Middle frontal gyrus (tissue), 1 donor: ENCODE data around the gene NAA60.
"Not testable (repeated sequence)": the region's sequence is repeated elsewhere in the genome, so short reads cannot be mapped to it uniquely, and the experiment has no call there.

Experiments used
- DNase-seq: peaks from one replicate; pipeline ENCODE4 v3.0.0-alpha.2; 2015; ENCODE audit warnings: low spot score; ENCODE audit errors: extremely low spot score

The NAA60 gene

DNA sequence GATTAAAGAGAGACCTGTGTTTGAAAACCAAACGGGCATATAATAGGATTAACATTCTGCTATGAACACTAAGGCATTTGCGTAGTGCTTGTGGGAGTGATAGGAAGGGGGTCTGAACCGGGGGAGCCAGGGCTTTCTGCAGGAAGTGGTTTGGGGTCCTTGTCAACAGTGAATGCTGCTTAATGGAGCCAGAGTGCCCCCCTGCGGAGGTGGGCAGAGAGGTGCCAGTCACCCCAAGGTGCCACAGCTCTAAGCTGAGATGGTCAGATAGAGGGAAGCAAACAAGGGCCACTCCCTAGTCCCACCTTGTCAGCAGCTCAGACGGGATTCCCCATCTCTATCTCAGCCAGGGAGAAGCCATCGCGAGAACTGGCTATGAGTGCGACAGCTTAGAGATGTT lies 17.7 kb downstream of the NAA60 start:
- no peak for DNase-seq

DNA sequence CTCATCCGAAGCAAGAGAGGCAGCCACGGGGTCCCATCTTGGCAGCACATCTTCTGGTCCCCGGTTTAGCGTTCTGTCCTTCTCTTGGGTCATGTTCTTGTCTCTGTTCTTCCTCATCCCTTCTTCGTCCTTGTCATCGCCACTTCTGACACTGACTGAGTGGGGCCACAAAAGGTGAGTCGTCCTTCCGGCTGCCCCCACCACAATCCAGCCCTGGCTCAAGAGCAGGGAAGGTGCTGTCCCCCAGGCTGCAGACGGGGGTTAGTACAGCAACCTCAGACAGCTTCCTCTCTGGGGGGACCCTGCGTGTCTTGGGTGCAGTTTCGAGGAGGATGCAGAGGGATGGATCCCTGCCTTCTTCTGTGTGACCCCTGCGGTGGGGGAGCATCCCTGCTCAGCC lies 21.8 kb downstream of the NAA60 start:
- DNase-seq, result no peak

DNA sequence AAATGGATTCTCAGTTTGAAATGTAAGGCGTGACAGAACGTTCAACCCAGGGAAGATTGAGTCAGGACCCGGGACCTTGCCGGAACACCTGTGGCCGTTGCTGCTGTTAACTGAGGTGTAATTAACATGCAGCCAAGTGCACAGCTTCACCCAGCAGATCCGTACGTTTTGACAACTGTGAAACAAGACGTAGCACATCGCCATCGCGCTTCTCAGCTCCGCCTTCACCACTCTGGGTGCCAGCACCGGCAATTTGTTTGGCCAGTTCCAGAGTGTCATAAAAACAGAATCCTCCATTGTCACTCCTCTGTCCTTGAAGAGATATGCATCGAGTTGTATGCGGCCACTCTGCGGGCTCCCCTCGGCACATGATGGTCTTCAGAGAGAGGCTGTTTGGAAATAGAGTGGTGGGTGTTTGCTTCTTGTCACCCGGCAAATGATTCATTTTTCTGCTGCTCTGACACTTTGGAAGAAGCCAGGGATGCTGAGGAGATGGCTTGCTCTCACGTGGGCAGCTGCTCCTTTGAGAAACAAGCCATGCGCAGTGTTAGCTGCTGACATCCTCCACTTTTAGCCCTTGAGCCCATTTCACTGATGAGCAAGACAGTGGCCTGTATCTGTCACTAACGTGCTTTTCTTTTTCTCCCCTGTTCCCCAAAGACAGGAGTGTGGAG lies 22.6 kb downstream of the NAA60 start:
- no peak for DNase-seq

DNA sequence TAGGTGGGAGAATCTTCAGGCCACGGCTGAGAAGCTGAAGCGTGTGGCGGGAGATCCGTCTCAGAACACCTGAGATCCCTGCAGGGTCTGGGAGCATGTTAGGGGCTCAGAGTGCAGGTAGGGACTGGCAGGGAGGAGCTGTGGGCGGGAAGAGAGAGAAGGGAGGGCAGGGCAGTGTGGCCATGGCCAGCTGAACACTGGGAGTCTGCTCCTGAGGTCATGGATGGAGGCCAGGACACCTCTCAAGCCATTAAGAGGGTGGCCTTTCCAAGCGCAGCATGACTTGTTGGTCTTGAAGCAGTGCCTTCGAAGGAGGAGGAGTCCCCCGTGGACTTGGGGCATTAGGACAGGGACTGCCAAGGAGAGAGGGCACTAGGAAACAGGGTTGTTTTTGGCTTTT lies 23.7 kb downstream of the NAA60 start:
- no peak for DNase-seq

DNA sequence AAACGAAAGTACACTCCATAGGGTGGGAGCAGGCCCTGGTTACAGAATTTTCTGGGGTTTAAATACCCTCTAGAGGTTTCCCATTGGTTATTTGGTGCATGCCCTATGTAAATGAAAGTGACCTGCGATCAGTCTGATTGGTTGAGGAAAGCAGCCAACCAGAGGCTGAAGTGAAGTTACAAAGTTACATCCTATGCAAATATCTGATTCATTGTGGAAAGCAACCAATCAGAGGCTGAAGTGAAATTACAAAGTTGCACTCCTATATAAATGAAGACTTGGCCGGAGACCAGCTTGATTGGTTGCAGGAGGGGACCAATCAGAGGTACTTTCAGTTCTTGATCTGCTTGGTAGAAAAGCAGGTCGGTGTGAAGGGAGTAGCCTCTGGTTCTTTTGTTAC lies 24.4 kb downstream of the NAA60 start:
- DNase-seq, result no peak

DNA sequence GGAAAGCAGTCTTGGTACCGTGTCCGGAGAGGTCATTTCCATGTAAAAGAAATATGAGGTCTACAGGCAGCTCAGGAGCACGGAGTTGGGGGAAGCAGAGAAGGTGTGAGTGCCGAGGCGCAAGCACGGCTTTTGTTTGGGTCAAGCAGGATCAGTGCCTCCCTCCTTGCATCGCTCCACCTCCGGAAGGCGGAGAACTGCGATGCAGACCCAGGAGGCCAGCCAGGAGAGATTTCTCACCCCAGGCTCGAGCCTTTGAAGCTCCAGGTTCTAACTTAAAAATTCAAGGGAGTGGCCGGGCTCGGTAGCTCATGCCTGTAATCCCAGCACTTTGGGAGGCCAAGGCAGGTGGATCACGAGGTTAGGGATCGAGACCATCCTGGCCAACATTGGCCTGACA lies 25.0 kb downstream of the NAA60 start:
- DNase-seq, result no peak

DNA sequence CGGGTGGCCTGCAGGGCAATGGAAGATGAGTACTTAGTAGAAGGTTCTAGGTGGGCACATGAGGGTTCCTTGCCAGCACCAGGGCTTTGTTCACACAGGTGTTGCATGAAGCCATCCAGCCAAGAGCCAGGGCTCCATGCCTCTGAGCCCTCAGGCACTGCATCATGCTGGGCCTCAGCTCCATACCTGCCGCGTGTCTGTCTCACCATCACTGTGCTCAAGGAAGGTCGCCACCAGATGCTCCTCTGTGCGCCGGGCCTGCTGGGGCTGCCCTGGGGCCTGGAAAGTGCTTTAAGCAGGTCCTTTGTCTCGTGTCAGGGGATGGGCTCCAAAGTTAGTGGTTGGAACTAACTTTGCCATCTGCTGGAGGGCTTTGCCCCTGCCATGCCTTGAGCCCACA lies 26.3 kb downstream of the NAA60 start:
- DNase-seq, result no peak

DNA sequence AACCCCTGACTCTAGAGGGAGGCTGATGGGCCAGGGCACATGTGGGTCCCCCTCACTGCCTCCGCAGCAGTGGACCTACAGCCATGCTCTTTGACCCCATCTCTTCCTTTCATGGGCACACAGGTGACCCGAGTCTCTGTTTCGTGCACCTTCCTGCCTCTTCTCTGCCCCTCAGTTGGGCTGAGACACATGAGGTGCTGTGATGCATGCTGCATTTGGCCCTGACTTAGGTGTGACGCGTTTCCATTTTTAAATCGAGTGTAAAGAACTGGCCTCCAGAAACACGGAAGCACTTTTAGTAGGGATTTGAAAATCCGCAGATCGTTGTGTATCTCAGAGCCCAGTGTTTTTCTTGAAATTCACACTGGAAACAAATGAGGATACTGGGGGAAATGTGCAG lies 27.2 kb downstream of the NAA60 start:
- no peak for DNase-seq

DNA sequence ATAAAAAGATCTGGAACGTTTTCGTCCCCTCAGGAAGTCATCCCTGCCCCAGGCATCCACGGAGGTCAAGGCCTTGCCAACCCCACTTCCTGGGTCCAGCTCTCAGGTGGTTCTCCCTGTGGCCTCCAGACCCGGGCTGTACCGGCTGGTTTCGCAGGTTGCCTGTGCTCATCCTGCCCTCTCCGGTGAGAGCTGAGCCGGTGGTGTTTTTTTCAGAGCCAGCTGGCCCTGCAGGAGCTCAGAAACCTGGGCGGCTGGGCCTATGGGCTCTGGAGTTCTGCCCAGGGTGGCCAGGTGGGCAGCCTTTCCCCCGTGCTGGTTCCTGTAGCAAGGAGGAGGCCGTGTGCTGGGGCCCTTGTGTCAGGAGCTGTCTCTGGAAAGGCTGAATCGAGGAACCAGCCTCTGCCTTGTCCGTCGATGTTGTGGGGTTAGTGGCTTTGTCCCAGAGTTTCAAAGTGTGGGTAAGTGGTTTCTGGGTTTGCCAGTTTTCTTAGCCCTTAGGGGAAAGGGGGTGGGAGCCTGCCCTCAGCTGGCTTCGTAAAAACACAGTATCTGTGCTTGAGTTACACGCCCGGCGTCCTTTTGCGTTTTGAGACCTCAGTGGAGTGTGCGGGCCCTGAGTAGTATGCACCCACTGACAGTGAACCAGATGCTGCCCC lies 28.2 kb downstream of the NAA60 start:
- no peak for DNase-seq

DNA sequence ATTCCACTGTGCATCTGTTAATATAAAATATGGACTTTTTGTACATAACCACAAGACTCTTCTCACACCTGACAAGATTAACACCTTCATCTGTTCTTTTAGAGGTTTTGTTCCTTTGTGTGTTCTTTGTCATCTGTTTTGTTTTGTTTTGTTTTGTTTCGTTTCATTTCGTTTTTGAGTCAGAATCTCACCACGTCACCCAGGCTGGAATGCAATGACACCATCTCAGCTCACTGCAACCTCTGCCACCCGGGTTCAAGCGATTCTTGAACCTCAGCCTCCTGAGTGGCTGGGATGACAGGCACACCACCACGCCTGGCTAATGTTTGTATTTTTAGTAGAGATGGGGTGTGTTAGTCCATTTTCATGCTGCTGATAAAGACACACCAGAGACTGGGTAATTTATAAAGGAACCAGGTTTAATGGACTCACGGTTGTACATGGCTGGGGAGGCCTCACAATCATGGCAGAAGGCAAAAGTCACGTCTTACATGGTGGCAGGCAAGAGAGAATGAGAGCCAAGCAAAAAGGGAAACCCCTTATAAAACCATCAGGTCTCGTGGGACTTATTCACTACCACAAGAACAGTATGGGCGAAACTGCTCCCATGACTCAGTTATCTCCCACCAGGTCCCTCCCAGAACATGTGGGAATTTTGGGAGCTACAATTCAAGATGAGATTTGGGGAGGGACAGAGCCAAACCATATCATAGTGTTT lies 29.6 kb downstream of the NAA60 start:
- DNase-seq, result no peak

DNA sequence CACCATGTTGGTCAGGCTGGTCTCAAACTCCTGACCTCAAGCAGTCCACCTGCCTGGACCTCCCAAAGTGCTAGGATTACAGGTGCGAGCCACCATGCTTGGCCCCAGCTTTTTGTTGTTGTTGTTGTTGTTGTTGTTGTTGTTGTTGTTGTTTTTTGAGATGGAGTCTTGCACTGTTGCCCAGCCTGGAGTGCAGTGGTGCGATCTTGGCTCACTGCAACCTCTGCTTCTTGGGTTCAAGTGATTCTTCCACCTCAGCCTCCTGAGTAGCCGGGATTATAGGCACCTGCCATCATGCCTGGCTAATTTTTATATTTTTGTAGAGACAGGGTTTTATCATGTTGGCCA lies 30.1 kb downstream of the NAA60 start:
- not testable (repeated sequence) for DNase-seq

DNA sequence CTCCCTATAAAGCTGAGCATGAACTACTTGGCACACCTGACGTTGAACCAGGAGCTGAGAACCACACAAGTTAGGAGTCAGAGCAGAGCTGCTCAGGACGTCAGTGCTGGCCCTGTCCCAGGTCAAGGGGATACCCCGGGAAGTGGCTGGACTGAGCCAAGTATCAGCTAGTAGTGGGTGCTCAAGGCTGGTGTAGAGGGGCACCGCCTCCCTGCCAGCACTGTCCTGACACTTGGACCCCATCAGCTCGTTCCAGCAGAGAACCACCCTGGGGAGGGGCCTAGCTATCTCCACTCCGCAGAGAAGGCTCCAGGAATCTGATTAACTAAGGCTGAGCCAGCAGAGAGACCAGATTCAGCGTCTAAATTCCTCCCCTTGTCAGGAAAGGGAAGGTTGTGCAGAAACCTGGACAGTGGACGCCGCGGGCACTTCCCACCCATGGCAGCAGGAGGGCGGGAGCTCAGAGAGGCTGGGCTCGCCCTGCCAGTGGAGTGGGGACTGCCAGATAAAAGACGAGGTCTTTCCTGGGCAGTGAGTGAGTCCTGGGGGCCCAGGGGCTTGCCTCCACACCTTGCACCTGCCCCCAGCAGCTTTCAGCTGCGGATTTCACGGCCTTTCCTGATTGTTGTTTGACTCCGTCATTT lies 30.8 kb downstream of the NAA60 start:
- no peak for DNase-seq

DNA sequence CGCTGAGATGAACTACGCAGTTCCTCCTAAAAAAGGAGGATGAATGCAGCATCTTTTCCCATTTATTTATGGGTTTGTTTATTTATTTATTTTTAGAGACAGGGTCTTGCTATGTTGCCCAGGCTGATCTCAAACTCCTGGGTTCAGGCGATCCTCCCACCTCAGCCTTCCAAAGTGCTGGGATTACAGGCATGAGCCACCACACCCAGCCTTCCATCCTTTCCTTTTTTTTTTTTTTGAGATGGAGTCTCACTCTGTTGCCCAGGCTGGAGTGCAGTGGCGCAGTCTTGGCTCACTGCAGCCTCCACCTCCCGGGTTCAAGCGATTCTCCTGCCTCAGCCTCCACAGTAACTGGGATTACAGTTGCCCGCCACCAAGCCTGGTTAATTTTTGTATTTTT lies 31.4 kb downstream of the NAA60 start:
- not testable (repeated sequence) for DNase-seq

DNA sequence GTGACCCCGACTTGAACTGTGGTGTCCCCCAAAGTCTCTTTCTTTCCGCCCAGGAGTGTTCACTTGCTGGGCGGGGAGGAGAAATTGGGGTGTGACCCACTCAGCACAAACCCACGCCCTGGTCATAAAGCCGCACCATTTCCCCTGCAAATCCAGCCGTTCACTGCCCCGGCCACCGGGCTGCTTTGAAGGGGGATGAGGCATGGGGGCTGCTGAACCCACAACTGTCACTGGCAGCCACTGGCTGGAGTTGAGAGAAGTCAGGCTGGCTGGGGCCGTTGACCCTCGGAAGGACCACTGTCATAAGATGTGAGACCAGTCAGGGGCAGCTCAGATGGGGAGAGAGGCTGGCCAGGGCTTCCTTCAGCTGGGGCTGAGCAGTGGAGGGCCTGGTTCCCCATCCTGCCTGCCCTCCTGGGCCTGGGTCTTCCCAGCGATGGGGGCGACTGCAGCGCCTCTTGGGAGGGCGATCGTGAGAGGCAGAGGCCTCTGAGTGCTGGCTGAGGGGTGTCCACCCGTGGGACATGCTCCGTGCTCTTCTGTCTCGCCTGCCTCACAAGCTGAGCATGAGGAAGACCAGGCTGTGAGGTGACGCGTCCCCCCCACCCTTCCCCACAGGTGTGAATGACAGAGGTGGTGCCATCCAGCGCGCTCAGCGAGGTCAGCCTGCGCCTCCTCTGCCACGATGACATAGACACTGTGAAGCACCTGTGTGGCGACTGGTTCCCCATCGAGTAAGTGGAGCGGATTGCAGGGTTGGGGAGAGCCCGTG lies 32.3 kb downstream of the NAA60 start:
- DNase-seq, result no peak

DNA sequence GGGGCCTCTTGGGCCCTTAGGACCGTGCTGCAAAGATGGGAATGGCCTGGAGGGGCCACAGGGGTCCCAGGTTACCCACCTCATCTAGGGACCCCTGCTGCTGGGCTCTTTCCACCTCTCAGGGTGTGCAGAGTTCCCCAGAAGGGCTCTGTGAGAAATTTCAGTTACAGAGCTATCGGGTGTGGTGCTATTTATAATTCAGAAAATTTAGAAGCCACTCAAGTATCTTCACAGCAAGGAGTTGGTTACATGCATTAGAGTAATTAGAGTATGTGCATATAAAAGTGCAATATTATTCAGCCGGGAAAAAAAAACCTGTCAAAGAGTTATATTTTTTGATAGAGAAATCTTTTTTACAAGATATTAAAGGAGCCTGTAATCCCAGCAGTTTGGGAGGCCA lies 32.9 kb downstream of the NAA60 start:
- no peak for DNase-seq

DNA sequence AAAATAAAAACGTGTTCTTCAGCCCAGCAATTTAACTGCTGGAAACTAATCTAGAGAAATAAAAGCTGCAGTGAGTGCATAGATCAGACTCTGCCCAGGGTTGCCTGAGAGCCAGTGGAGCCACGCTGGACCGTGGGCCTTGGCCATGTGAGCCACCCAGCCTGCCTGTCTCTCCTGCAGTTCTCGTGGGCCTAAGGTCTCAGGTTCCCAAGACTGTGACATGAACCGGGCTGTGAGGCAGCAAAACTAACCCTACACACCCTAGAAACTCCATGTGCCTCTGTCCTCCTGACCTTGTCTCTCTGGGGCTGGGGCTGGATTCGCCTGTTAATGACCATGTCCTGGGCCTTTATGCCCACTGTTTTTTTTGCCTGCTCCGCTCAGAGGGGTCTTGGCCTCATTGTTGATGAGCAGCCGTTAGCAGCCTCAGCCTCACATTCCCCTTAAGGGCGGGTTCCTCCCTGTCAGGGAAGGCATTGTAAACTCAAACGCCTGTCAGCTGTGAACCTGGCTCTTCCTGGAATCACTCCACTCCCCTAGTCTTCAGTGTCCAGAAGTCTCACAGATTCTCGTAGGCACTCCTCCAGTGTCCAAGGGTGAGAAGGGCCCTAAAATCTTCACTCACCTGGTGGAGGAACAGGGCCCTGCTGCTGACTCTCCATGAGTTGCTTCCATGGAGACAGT lies 34.9 kb downstream of the NAA60 start:
- no peak for DNase-seq

DNA sequence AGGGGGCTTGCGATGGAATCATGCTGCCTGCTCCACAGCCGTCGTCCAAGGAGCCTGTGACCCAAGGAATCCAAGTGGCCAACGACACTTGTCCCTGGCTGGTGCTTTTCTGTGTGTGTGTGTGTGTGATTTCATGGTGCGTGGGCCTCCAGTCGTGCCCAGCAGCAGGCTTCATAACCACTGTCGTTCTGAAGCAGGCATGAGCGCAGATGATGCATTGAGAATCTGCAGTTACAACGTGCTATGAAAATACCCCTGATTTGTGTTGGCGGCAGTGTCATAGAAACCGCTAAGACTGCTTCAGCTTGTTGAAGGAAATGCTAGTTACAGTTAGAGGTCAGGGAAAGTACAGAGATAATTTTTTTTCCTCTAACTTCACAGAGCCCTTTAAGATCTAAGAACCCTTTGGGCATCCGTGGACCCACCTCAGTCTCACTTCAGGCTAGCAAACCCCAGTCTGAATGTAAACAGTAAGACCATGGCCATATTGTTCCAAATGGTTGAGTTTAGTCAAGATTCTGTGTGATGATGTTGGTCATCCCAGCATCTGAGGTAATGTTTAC lies 36.3 kb downstream of the NAA60 start:
- DNase-seq, result no peak

DNA sequence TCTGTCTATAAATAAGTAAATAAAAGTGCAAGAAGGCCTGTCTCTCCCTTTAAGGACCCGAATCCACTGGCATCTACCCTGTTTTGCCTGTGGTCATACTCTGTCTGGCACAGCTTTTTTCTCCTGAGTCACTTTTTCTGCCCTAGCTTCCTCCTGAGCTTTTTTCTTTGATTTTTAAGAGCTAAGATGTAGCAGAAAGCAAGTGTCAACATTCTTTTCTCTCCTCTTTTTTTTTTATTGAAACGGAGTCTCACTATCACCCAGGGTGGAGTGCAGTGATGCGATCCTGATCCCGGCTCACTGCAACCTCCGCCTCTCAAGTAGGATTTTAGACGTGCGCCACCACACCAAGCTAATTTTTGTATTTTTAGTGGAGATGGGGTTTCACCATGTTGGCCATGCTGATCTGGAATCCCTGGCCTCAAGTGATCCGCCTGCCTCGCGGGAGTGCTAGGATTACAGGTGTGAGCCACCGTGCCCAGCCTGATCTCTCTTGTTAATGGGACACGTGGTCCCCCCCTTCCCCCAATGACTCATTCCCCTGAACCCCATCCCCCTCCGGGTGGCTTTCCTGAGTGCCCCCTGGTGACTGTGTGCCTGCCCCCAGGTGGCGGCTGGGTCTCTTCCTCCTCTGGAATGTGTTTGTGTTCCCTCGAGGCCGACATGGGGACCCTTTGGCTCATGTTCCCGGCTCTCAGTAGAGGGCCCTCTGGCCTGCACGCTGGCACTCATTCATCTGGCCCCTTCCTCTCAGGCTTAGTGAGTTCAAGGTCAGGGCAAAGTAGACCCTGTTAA lies 37.6 kb downstream of the NAA60 start:
- DNase-seq, result no peak

DNA sequence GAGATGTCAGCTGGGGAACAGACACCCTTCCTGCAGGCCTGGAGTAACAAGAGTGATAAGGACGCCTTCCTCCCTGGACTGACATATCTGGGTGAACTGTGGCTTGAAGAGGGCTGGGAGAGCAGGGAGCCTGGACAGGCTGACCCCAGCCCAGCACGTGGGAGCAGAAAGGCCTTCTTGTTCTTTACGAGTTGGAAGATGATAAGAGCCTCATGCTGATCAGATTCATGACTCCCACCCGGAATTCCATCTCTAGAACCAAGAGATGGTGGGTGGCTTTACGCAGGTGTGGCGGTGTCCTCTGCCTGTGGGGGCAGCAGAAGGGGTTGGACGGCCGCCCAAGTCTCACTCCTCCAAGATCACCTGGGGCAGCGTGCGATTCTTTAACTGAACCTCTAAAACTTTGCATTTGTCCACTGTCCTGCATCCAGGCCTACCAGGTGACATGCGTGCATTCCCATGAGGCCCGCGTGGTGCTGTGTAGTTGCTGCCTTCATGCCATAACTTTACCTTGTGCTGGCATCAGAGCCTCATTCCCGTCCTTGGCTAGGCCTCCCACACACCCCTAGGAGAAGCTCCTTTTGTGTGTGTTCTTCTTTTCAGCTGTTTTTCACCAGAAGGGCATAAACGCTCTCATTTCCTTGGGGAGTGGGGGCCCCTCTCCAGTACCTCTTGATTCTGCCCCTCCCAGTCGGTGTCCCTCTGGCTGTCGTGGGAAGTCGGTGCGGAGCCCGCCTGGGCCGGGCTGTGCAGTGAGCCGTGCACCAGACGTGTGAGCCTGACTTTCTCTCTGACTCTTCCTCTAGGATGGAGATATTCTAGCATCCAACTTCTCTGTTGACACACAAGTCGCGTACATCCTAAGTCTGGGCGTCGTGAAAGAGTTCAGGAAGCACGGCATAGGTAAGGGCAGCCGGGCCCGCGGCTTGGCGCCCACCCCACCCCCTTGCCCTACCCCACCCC lies 38.5 kb downstream of the NAA60 start:
- DNase-seq, result no peak
